HCT116 (cell line): Measurements from ENCODE around the gene CEP120. TPM values are rescaled to one million over a fixed set of nuclear protein-coding genes. Genes with fewer than 3 reads are reported as not detected.

ENCODE experiments used
- ATAC-seq: fragments of 200-7000 bp; cut with Tn5 transposase; 2 replicates; pipeline ENCODE4 v1.9.1; 2020; ENCODE audit warnings: mild to moderate bottlenecking, moderate library complexity
- BruUV-seq: library from RNA; stranded (reverse); fragments of 400-500 nt; replicated peaks from 2 replicates; lab custom pipeline; 2021; lab: Mats Ljungman, UMichigan
- CTCF ChIA-PET: fragments of 300-600 bp; sonication (Branson Sonifier 250); formaldehyde crosslinking; loops from one replicate; lab custom pipeline; 2021; ENCODE audit warnings: antibody characterized with exemption; lab: Charles Lee
- POLR2A ChIA-PET: fragments of 300-600, 350-600 bp; sonication (Branson Sonifier 250); formaldehyde crosslinking; loops from one replicate; lab custom pipeline; 2021; ENCODE audit warnings: antibody characterized with exemption; lab: Charles Lee
- RAD21 ChIA-PET, 2 experiments: fragments of 300-600 bp; sonication (Branson Sonifier 250); formaldehyde crosslinking; loops; one replicate each; lab custom pipeline; 2023; ENCODE audit warnings: low total read pairs in 2 of 2; ENCODE audit not compliant: uncharacterized antibody in 2 of 2, unreplicated experiment in 2 of 2, low non-redundant PET in 1 of 2; lab: Charles Lee
- DNase-seq: peaks from one replicate; pipeline ENCODE4 v3.0.0-alpha.2; 2010; ENCODE audit warnings: low read depth, low spot score
- H2AFZ ChIP-seq: fragments of 200-600 bp; shearing (Covaris generic), sonication (generic); 2 replicates; pipeline ENCODE4 v1.6.1; 2017; ENCODE audit warnings: low read depth, mixed run types, mixed read lengths, antibody characterized with exemption, low read length; ENCODE audit not compliant: poor library complexity, severe bottlenecking
- H3K27ac ChIP-seq: 2 replicates; pipeline ENCODE4 v1.5.1; 2012; ENCODE audit warnings: low read depth, low read length
- H3K27me3 ChIP-seq: fragments of 200-600 bp; sonication (generic); 2 replicates; pipeline ENCODE4 v1.6.1; 2016; ENCODE audit warnings: mixed run types, low read length, mixed read lengths; ENCODE audit not compliant: insufficient read depth
- H3K36me3 ChIP-seq, 2 experiments: fragments of 200-500 bp in 1 of 2; fragments of 200-600 bp in 1 of 2; sonication (Bioruptor generic) in 1 of 2; sonication (generic) in 1 of 2; 2 replicates each; pipeline versions ENCODE4 v1.5.1 to v1.6.1; 2014 to 2016; ENCODE audit warnings: low read length in 2 of 2, inconsistent platforms in 1 of 2, mixed read lengths in 1 of 2, mixed run types in 1 of 2; ENCODE audit not compliant: insufficient read depth in 2 of 2, control insufficient read depth in 1 of 2
- H3K4me1 ChIP-seq, 2 experiments: fragments of 200-600 bp in 1 of 2; sonication (generic) in 1 of 2; 2 replicates each; pipeline versions ENCODE4 v1.5.1 to v1.6.1; 2012 to 2017; ENCODE audit warnings: low read length in 2 of 2, inconsistent platforms in 1 of 2, mild to moderate bottlenecking in 1 of 2, mixed read lengths in 1 of 2, mixed run types in 1 of 2, moderate library complexity in 1 of 2; ENCODE audit not compliant: insufficient read depth in 2 of 2, control insufficient read depth in 1 of 2
- H3K4me2 ChIP-seq: fragments of 200-600 bp; sonication (generic); 2 replicates; pipeline ENCODE4 v1.6.1; 2017; ENCODE audit warnings: mixed run types, low read length, mixed read lengths
- H3K4me3 ChIP-seq, 2 experiments: fragments of 200-600 bp in 1 of 2; sonication (generic) in 1 of 2; replicated peaks in 1 of 2; 2 replicates each; pipeline ENCODE4 v1.5.1; 2011 to 2016; ENCODE audit warnings: low read length in 2 of 2, control low read depth in 1 of 2, low read depth in 1 of 2, mild to moderate bottlenecking in 1 of 2, mixed read lengths in 1 of 2, mixed run types in 1 of 2
- H3K79me2 ChIP-seq: fragments of 200-600 bp; sonication (generic); 2 replicates; pipeline ENCODE4 v1.6.1; 2017; ENCODE audit warnings: mild to moderate bottlenecking, mixed run types, low read length, moderate library complexity, mixed read lengths; ENCODE audit not compliant: insufficient read depth
- H3K9ac ChIP-seq: fragments of 200-600 bp; sonication (generic); 2 replicates; pipeline ENCODE4 v1.6.1; 2016; ENCODE audit warnings: low read length, mixed read lengths
- H3K9me2 ChIP-seq: fragments of 200-600 bp; sonication (generic), shearing (Covaris generic); 2 replicates; pipeline ENCODE4 v1.6.1; 2017; ENCODE audit warnings: mixed run types, mild to moderate bottlenecking, moderate library complexity; ENCODE audit not compliant: insufficient read depth
- H3K9me3 ChIP-seq, 2 experiments: fragments of 200-500 bp in 1 of 2; fragments of 200-600 bp in 1 of 2; sonication (Bioruptor generic) in 1 of 2; sonication (generic) in 1 of 2; 2 replicates each; pipeline ENCODE4 v1.6.1; 2014 to 2017; ENCODE audit warnings: low read length in 2 of 2, mixed read lengths in 2 of 2, inconsistent platforms in 1 of 2, low read depth in 1 of 2, mild to moderate bottlenecking in 1 of 2, mixed run types in 1 of 2, moderate library complexity in 1 of 2; ENCODE audit not compliant: control insufficient read depth in 1 of 2, insufficient read depth in 1 of 2
- H4K20me1 ChIP-seq: fragments of 200-600 bp; sonication (generic), shearing (Covaris generic); 2 replicates; pipeline ENCODE4 v1.6.1; 2017; ENCODE audit warnings: mixed run types, mild to moderate bottlenecking, moderate library complexity; ENCODE audit not compliant: insufficient read depth
- ATF3 ChIP-seq: IDR thresholded peaks from 2 replicates; pipeline ENCODE4 v1.6.1; 2012
- CBX3 ChIP-seq: IDR thresholded peaks from 2 replicates; pipeline ENCODE4 v1.6.1; 2012; ENCODE audit warnings: low read depth
- EGR1 ChIP-seq: IDR thresholded peaks from 2 replicates; pipeline ENCODE4 v1.6.1; 2012; ENCODE audit warnings: low read depth
- EZH2 ChIP-seq: fragments of 200-600 bp; sonication (generic); IDR thresholded peaks from 2 replicates; pipeline ENCODE4 v1.6.1; 2017; ENCODE audit warnings: antibody characterized with exemption, mixed run types
- JUND ChIP-seq: IDR thresholded peaks from 2 replicates; pipeline ENCODE4 v1.6.1; 2012
- MAX ChIP-seq: IDR thresholded peaks from 2 replicates; pipeline ENCODE4 v1.6.1; 2012
- RAD21 ChIP-seq: IDR thresholded peaks from 2 replicates; pipeline ENCODE4 v1.6.1; 2012; ENCODE audit warnings: low read depth, mild to moderate bottlenecking
- REST ChIP-seq: IDR thresholded peaks from 2 replicates; pipeline ENCODE4 v1.6.1; 2012; ENCODE audit warnings: low read depth
- SP1 ChIP-seq: IDR thresholded peaks from 2 replicates; pipeline ENCODE4 v1.6.1; 2012; ENCODE audit warnings: low read depth
- SRF ChIP-seq: IDR thresholded peaks from 2 replicates; pipeline ENCODE4 v1.6.1; 2012; ENCODE audit warnings: low read depth
- YY1 ChIP-seq: IDR thresholded peaks from 2 replicates; pipeline ENCODE4 v1.6.1; 2011; ENCODE audit warnings: low read length, low read depth, moderate library complexity, mild to moderate bottlenecking; ENCODE audit not compliant: insufficient replicate concordance; ENCODE audit errors: extremely low read depth
- ZBTB33 ChIP-seq: IDR thresholded peaks from 2 replicates; pipeline ENCODE4 v1.6.1; 2011; ENCODE audit warnings: mild to moderate bottlenecking, low read length, moderate library complexity; ENCODE audit not compliant: insufficient replicate concordance; ENCODE audit errors: extremely low read depth
- intact Hi-C: fragments of 100-400 bp; cut with micrococcal nuclease; formaldehyde crosslinking; loops from 2 replicates; pipeline ENCODE4 v1.10.0; 2022
- total RNA-seq: library from RNA; stranded (reverse); gene quantifications from one replicate; pipeline ENCODE4 v1.2.1, GENCODE V29; 2021; ENCODE audit not compliant: unreplicated experiment

Gene CEP120
- total RNA-seq, 1 experiment from 2014 or later = 30.2 TPM

GRCh38 chr5:123365156-123365555 is 58.0 kb downstream of the CEP120 start:
- H3K9me2 ChIP-seq = no peaks in the 10 kb centered on the region
- no peaks in the 10 kb centered on the region for H3K4me1 ChIP-seq
- ChIA-PET CTCF (no interaction called here), POLR2A (no interaction called here), RAD21 (no interaction called here)
- H3K4me2 ChIP-seq = no peak overlapping the region
- TF ChIP-seq MAX (no peak), SP1 (no peak), RAD21 (no peak), JUND (no peak), ZBTB33 (no peak), CBX3 (no peak), EZH2 (no peak), REST (no peak), ATF3 (no peak), EGR1 (no peak), YY1 (no peak), SRF (no peak)
- no peaks in the 10 kb centered on the region for H3K79me2 ChIP-seq
- H3K27ac ChIP-seq = no peak overlapping the region
- H3K4me3 ChIP-seq = no peak overlapping the region
- BruUV-seq = no TSS peak
- H3K36me3 ChIP-seq = no peaks in the 10 kb centered on the region
- DNase-seq (no peak), ATAC-seq (no peak)
- no peaks in the 10 kb centered on the region for H4K20me1 ChIP-seq
- intact Hi-C loops = loop anchor here (5.0 kb wide), 2 partner anchors 247 to 863 kb away; no protein-coding TSS in a partner anchor
- H3K27me3 ChIP-seq = no peaks in the 10 kb centered on the region
- no peaks in the 10 kb centered on the region for H3K9me3 ChIP-seq
- H2AFZ ChIP-seq = no peak overlapping the region
- H3K9ac ChIP-seq = no peak overlapping the region
